Activated CD8-positive, alpha-beta memory T cell treated with anti-CD3 and anti-CD28 coated beads, Interleukin-2, amount 50 U/mL, for 24 hours (primary cell): ENCODE measurements around the gene PIK3IP1.
A peak's percentile ranks its signal among the peaks of the same experiment; 100 is the strongest.
"Not testable (repeated sequence)": the region's sequence is repeated elsewhere in the genome, so short reads cannot be mapped to it uniquely, and the experiment has no call there.

Source experiments
- DNase-seq: peaks from one replicate; pipeline ENCODE4 v3.0.0-alpha.2; 2020; ENCODE audit errors: extremely low read depth

Gene PIK3IP1, protein sequence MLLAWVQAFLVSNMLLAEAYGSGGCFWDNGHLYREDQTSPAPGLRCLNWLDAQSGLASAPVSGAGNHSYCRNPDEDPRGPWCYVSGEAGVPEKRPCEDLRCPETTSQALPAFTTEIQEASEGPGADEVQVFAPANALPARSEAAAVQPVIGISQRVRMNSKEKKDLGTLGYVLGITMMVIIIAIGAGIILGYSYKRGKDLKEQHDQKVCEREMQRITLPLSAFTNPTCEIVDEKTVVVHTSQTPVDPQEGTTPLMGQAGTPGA

DNA sequence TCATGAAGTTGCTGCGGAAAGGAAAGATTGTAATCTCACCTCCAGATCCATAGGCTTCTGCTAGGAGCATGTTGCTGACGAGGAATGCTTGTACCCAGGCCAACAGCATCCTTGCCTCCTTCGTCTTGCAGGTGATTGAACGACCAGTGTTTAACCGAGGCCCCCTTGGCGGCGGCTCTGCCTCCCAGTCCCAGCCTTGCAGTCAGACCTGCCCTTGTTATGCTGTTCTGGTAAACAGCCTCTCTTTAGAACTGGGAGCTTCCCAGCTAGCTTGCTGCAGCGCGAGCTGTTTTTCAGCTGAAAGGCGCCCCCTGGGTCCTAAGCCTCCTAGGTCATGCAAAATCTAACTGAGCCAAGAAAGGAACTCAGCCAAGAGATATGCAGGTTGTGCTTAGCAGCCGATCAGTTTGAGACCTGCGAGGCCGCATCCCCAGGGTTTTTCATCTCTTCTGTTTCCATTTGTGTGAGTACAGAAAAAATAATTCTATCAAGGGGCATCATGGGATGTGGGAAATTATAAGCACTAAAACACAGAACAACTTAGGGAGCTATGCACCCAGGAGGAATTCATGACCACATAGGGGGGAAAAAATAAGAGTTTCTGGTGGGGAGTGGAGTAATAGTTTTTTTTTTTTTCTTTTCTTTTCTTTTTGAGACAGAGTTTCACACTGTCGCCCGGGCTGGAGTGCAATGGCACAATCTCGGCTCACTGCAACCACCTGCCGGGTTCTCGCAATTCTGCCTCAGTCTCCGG is at the start of gene PIK3IP1:
Gene PIK3IP1, minus strand, starts transcription at position 253 of the 754 bp plus-strand sequence. Its CDS starts 144 bp downstream, at position 109.
- peak; percentile 68 for DNase-seq

DNA sequence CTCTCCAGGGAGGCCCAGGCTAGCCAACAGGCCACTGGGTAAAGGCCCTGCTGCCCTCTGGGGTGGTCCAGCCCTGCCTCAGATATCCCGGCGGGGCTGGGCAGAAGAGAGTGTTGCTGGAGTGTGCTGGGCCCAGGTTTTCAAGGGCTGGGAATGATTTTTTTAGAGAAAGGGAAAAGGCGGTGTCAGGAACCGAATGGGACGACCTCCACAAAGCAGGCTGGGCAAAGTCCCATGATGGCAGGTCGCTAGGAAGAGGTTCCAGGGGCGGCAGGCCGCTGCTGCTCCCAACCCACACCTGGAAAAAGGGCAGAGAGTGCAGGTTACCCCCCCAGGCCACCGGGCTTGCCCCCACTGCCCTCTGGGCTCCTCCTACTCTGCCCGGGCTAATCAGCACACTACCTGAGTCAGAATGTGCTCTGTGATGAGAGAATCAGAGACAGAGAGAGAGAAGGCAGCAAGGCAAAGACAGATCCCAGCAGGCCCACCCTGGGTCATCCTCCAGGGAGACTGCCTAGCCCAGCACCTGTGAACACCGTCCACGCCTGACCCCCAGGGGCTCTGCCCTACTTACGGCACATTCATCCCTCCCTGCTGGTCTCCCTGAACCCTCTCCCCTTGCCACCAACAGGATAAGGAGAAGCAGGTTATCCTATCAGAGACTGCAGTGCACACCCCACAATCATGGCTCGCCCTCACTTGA is 49.2 kb upstream of the PIK3IP1 start:
- DNase-seq, result no peak

DNA sequence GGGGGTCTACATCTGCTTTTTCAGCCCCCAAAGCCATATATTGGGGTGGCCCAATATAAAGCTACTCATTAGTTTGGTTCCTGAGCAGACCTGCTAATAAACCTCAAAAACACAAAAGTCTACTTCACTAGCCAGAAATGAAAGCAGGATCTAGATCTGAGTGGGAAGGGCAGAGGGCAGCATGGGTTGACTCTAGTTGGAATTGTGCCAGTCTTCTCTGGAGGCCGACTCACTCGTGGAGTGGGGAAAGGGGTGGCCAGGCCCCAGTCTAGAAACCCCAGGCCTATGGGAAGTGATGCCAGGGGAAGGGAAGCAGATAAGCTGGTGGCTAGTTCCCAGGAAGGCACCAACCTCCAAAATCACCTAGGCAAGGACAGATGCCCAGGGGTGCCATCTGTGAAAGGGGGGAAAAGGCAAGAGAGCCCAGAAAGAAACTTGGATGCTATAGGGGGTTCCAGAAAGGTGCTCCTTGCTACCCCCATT is 48.5 kb upstream of the PIK3IP1 start:
- DNase-seq, result no peak

DNA sequence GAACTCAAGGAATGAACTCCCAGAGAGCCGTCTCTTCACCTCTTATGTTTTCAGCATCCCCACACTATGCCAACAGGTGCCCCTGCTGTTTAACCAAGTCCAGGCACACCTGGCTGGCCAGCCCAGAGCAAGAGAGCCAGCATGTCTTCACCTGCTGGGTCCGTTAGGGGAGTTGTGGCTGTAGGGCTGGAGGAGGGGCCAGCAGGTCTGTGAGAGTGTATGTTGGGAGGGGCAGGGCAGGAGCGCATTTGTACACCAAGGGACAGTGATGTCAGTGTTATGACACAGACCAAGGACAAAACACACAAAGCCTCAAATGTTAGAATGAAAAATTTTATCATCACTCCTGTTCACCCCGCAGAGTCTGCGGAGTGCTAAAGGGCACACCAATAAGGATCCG is 48.1 kb upstream of the PIK3IP1 start:
- no peak for DNase-seq

DNA sequence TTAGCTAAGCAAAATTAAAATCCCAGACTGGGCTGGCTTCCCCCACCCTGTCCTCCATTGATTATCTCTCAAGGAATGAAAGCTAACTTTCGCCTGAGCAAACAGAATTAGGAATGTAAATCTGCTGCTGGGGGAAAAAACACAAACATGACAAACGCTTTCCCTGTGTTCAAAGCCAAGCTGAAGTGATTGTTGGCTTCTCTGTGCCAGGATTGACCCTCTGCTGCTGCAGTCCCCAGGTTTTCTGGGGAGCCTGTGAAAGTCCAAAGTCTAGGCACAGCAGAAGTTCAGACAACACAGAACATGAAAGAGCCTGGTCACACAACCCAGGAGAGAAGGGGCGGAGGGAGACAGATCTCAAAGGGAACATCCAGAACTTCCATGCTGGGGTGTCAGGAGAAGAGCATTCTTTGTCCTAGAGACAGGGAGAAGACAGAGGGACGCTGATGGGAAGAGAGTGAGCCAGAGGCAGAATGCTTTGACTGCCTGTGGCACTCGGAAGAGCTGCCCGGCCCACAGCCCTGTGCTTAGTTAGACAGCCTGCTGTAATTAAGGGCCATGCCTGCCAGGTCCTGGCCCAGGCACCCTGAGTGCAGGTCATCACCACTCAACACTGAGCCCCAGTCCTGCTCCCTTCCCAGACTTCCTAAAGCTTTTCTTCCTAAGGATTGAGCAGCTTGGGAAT is 47.0 kb upstream of the PIK3IP1 start:
- DNase-seq, result no peak

DNA sequence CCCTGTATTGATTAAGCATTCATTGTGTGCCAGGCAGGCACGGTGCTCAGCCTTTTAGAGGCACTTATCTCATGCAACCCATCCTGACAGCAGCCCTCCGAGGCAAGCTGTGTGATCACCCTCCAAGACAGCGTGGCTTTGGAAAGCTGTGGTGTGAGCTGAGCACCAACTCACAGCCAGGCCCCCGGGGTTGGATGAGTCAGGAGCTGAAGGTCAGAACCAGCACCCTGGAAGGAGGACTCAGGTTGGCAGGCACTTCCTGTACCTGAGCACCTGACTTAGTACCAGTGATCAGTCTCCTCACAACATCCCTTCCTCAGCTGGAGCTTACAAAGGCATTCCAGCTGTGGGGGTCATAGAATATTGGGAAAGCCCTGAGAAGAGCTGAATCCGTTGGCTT is 44.9 kb upstream of the PIK3IP1 start:
- DNase-seq, result no peak

DNA sequence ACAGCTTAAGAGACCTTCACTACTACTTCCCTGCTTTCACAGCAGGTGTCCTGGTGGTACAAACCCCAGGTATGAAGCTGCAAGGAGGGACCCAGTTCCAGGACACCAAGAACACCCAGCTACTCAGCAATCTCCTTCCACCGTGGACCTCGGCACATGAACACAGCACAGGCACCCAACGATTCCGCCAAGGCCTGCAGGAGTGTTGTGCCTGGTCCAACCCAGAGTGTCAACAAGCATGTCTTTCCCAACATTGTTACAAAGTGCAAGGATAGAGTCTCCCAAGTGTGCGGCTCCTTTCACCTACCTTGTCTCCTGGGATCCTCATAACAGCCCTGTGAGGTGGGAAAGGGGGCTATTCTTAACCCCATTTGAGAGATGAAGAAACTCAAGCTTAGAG is 42.0 kb upstream of the PIK3IP1 start:
- DNase-seq, result no peak

DNA sequence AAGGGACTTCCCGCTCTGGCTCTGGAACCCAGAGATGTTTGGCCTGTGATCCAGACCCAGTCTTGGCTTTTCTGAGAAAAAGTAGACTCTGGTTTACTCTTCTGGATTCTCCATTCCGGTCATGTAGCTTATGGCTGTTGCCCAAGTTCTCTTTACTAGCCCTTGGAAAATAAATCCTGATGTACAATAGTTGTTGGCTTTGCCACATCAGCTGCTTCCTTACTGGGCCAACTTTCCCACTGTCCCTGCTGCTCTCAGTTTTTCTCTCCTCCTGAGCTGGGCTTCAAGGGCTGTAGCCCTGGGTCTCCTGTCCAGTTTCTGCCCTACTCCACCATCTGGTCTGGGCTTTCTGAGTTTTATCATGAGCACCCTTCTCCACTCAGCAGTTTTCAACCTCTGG is 41.4 kb upstream of the PIK3IP1 start:
- DNase-seq, result no peak

DNA sequence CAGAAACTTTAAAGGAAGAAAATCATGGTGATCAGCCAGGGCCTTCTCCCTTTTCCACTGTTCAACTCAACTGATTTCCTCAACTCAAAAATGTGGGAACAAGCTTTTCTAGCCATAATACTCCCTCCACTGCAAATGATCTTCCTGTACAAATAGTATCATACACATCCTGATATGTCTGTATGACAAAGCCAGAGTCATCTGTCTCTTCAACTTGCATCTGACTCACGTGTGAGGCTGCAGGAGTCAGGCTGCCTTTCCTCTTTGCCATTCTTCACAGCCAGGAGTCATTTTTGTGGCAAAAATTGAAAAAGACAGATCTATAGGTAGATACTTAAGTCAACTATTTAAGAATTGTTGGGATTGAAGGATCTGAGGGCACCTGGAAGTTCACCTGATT is 40.6 kb upstream of the PIK3IP1 start:
- DNase-seq, result no peak

DNA sequence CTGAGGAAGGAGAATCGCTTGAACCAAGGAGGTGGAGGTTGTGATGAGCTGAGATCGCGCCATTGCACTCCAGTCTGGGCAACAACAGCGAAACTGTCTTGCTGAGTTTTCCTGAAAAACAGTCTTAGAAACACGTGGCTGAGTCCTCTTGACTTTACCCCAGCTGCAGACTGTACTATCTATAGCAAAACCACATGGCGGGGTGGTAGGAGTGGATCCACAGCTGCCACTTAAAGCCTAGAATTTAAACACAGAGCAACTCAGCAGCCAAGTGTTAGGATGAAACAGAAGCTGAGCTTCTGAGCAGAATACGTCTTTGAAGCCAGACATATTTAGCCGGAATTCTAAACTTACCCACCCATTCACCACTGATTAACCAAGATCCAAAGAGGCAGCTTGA is 39.7 kb upstream of the PIK3IP1 start:
- DNase-seq, result no peak

DNA sequence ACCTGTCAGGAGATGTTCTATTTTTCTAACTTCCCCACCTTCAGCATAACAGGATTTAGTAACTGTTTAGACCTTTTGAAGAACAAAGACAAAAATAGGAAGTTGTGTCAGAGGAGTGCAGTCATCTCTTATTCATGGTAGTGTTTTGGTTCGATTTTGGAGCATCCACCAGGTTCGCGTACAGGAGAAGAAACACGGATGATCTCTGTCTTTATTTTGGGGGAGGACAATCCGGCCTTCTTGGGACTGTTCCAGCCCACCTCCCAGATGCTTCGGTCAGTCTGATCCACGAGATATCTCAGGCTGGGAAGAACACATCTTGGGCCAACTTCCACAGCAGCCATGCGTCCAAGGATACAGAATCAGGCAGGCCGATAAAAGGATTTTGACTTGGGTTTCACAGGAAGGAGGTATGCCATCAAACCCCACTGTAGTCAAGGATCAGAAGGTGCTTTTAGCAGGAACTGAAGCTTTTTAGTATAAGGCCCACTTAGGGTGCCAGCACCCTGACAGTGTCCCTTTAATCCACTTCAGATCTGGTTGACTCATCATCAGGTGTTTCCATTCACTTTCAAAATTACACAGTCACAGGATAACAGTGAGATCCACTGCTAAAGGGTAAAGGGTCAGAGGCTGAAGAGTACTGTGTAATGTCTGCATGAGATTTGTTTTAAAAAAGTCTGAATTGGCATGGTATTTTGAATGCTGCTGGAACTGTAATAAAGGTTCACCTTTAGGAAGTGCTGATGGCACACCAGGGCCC is 37.3 kb upstream of the PIK3IP1 start:
- DNase-seq, result no peak

DNA sequence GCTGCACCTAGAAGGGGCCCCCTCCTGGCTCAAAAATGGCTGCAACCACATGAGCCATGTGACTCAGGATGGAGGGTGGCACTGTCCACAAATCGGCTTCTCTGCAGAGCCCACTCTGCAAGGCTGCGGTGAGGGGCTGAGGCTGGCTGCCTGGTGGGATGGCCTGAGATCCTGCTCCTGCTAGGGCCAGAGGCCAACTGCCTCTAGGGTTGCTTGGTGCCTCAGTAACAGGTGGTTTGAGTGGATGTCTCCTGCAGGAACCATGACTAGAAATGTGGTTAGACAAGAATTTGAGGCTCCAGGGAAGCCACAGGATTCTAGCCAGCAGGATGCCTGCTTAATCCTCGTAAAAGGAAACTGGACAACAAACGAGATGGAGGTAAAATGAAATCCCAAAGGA is 36.7 kb upstream of the PIK3IP1 start:
- no peak for DNase-seq

DNA sequence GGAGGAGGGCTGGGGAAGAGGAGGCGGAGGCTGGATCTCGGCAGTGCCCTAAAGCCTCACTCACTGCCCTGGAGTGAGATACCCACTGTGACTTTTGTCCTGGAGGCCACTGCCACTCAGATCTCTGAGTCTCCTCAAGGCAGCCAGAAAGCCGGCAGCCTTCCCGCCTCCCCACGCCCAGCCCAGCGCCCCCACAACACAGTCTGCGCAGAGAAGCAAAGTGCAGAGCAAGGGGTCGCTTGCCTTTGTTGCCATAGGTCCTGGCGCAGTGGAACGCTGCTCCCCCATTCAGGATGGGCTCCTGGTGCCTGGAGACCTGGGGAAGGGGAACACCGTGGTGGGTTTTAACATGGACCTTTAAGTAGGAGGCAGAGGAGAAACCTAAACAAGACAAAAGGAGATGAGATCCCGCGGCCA is 36.3 kb upstream of the PIK3IP1 start:
- DNase-seq, result no peak

DNA sequence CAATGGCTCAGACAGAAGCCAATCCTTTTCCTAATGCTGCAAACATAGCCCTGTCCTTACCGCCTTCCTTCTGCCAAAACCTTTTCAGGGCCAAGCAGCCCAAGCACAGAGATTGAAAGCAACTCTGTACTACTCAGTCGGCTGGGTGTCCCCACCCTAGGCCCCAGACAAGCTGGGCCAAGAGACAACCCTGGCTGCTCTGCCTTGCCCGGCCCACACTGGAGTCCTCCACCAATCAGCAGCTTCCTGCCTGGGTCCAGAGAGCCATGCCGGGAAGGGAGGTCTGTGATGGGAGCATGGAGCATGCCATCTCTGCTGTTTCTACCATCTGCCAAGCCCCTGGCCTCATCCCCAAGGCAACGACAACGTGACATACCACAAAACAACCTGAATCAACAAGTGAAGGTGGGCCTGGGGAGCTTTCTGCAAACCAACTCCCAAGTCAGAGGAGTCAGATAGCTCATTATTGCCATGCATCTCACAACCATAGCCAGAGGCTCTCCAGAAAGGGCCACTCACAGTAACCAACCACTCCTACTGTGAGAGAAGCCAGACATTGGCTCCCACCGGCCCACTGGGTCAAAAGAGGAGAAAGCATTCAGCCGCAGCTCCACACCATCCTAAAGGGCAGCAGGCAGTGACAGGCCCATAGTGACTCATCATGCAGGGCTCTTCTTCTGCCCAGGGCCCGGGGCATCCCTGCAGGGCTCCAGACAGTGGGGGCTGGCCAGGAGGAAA is 35.7 kb upstream of the PIK3IP1 start:
- DNase-seq, result no peak

DNA sequence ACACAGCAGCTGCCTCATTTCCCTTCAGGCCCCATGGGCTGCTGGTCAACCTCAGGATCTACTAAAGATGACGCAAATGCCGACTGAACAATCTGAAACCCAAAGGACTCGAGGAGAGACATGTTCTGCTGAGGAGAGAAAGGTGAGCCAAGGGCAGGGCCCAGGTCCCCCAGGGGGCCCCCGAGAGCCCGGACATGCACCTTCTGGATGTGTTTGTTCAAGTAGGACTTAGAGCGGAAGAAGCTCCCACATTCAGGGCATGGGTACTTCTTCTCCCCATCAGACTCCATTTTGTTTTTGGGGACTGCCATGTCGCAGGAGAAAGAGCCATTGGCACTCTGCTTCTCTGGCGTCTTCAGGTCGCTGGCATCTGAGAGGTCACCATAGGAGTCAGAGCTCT is 34.6 kb upstream of the PIK3IP1 start:
- DNase-seq, result no peak

DNA sequence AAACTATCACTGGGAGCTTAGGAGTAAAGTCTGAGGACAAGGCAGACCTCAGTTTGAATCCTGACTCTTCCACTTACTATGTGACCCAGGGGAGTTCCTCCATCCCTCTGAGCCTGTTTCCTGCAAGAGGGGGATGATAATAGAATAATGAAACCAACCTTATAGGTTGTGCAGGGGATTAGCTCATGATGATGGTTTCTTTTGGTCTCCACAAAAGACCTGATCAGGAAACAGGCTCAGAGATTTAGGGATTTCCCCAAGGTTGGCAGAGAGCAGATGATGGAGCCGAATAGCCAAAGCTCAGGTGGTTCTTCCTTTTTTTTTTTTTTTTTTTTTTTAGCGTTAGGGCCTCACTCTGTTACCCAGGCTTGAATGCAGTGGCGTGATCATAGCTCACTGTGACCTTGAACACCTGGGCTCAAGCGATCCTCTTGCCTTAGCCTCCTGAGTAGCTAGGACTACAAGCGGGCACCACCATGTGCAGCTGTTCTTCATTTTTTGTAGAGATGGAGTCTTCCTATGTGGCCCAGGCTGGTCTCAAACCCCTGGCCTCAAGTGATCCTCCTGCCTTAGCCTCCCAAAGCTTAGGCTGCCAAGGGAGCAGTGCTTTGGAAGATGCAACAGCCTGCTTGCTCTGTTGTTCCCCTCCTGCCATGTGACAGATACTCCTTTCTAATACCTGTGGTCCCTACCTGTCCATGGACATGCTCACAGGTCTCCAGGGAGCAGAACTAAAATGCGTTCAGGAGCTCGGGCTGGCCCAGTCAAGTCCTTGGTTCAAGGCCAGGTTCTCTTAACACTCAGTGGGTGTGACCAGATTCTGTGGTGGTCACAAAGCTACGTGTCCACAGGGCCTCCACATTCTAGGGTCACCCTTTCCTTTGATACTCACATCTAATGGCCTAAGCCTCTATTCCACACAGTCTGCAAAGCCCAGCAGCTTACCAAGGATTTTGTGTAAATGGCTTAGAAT is 31.6 kb upstream of the PIK3IP1 start:
- no peak for DNase-seq

DNA sequence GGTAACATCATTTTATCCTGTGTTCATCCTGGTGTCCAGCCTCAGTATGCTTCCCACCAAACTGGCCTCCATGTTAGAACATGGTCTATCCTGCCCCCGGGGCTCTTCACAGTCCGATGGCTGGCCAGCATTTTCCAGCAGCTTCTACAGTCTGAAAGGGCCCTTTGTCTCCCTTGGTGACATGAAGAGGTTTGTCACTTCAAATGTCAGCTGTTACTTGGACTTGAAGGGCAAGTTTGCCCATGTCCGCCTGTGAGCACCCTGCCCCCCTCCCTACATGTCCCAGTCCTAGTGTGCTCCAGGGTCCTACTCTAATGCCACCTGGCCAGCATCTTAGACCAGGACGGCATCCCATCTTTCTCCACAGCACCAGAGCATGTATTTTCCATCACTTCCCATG is 29.1 kb upstream of the PIK3IP1 start:
- no peak for DNase-seq

DNA sequence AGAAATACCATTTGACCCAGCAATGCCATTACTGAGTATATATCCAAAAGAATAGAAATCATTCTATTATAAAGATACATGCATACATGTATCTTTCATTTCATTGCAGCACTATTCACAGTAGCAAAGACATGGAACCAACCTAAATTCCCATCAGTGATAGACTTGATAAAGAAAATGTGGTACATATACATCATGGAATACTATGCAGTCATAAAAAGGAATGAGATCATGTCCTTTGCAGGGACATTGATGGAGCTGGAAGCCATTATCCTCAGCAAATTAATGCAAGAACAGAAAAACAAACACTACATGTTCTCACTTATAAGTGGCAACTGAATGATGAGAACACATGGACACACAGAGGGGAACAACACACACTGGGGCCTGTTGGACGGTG is 21.9 kb upstream of the PIK3IP1 start:
- not testable (repeated sequence) for DNase-seq

DNA sequence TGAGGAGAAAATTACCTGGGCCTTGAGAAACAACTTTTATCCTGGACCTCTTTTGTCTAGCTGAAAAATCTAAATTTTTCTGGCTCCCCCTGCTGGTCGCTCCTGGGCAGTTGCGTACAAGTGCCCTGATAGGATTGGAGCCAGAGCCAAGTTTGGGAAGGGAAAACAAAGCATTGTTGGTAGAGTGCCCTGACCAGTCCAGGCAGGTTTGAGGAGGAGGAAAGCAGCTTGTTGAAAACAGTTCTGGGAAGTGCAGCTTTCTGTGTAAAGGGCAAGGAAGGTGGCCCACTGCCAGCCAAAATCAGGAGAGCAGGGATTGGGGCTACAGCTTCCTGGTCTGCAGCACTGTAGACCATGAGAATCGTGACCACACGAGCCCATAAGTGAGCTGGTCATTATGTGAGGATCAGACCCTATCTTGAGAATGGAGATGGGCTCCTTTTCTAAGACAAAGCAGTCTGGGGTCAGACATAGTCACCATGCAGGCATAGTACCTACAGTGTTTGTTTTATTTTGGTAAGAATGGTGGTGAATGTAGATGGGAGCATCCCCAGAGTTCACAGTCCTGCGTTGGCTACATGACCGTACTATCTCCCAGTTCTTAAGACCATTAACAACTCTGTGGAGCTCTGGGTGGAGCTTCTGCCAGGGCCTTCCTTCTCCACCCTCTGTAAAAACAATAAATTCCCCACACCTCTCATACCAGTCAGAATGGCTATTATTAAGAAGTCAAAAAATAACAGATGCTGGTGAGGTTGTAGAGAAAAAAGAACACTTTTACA is 21.3 kb upstream of the PIK3IP1 start:
- no peak for DNase-seq
